ENCODE measurements around the gene SCNN1G. TPM values are rescaled to one million over a fixed set of nuclear protein-coding genes. Genes with fewer than 3 reads are reported as not detected.

Gene SCNN1G
- total RNA-seq, 1 experiment from 2014 or later = not detected

DNA sequence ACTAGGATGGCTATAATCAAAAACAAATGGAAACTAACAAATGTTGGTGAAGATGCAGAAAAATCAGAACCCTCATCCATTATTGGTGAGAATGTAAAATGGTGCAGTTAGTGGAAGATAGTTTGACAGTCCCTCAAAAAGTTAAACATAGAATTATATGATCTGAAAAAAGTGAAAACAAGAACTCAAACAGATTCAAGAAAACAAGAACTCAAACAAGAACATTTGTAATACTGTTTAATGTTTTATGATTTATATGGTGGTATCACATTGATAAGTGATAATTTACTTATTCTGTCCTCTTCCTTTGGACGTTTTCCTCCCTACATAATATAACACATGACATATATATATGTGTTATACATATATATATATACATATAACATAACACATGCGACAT, 45.3 kb upstream of the SCNN1G start:
- no TSS peak for BruUV-seq (replicated peaks)
- peaks cover 100% of the 10 kb centered on the region for H3K79me2 ChIP-seq (ENCODE audit: insufficient read depth, low read length)
- ChIA-PET POLR2A (no interaction called here), RAD21 (ENCODE audit: low non-redundant PET in 1 of 2, low total read pairs in 2 of 2, uncharacterized antibody in 2 of 2, unreplicated experiment in 2 of 2) (no interaction called here), CTCF (no interaction called here)
- intact Hi-C loops (cut with micrococcal nuclease) = no loop called here
- H3K4me1 ChIP-seq (ENCODE audit: control insufficient read depth in 1 of 2, insufficient read depth in 2 of 2, low read length in 2 of 2) = no peaks in the 10 kb centered on the region
- peaks cover 4% of the 10 kb centered on the region for H4K20me1 ChIP-seq (ENCODE audit: insufficient read depth)
- no peak for ATAC-seq
- no peak overlapping the region for H3K4me2 ChIP-seq (ENCODE audit: low read length)
- TF ChIP-seq JUND (IDR thresholded peaks at IDR 0.05) = no peak
- no peak for TF ChIP-seq ZNF274 (IDR thresholded peaks at IDR 0.05; ENCODE audit: low read depth, low read length)
- TF ChIP-seq SP1 (IDR thresholded peaks at IDR 0.05; ENCODE audit: low read depth) = no peak
- TF ChIP-seq, protein P1, sequence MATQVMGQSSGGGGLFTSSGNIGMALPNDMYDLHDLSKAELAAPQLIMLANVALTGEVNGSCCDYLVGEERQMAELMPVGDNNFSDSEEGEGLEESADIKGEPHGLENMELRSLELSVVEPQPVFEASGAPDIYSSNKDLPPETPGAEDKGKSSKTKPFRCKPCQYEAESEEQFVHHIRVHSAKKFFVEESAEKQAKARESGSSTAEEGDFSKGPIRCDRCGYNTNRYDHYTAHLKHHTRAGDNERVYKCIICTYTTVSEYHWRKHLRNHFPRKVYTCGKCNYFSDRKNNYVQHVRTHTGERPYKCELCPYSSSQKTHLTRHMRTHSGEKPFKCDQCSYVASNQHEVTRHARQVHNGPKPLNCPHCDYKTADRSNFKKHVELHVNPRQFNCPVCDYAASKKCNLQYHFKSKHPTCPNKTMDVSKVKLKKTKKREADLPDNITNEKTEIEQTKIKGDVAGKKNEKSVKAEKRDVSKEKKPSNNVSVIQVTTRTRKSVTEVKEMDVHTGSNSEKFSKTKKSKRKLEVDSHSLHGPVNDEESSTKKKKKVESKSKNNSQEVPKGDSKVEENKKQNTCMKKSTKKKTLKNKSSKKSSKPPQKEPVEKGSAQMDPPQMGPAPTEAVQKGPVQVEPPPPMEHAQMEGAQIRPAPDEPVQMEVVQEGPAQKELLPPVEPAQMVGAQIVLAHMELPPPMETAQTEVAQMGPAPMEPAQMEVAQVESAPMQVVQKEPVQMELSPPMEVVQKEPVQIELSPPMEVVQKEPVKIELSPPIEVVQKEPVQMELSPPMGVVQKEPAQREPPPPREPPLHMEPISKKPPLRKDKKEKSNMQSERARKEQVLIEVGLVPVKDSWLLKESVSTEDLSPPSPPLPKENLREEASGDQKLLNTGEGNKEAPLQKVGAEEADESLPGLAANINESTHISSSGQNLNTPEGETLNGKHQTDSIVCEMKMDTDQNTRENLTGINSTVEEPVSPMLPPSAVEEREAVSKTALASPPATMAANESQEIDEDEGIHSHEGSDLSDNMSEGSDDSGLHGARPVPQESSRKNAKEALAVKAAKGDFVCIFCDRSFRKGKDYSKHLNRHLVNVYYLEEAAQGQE (IDR thresholded peaks at IDR 0.05; ENCODE audit: low read depth) = no peak
- TF ChIP-seq TCF7L2 (IDR thresholded peaks at IDR 0.05; ENCODE audit: borderline replicate concordance, extremely low read depth, insufficient read depth, insufficient read length) = no peak
- TF ChIP-seq FOSL1 (IDR thresholded peaks at IDR 0.05; ENCODE audit: low read depth) = no peak
- no peak for TF ChIP-seq CBX3 (IDR thresholded peaks at IDR 0.05; ENCODE audit: low read depth)
- TF ChIP-seq ZFX (IDR thresholded peaks at IDR 0.05) = no peak
- no peak for TF ChIP-seq ELF1 (IDR thresholded peaks at IDR 0.05; ENCODE audit: borderline replicate concordance, low read depth)
- TF ChIP-seq RAD21 (IDR thresholded peaks at IDR 0.05; ENCODE audit: low read depth) = no peak
- no peak for TF ChIP-seq EZH2 (IDR thresholded peaks at IDR 0.05)
- no peak for TF ChIP-seq SIN3A (IDR thresholded peaks at IDR 0.05; ENCODE audit: low read depth)
- TF ChIP-seq ATF3 (IDR thresholded peaks at IDR 0.05) = no peak
- TF ChIP-seq, protein P2, sequence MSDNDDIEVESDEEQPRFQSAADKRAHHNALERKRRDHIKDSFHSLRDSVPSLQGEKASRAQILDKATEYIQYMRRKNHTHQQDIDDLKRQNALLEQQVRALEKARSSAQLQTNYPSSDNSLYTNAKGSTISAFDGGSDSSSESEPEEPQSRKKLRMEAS (IDR thresholded peaks at IDR 0.05) = no peak
- TF ChIP-seq POLR2A (IDR thresholded peaks at IDR 0.05; ENCODE audit: borderline replicate concordance, extremely low read depth, insufficient read depth, insufficient read length) = no peak
- TF ChIP-seq EZH2phosphoT487 (IDR thresholded peaks at IDR 0.05; ENCODE audit: borderline replicate concordance) = no peak
- no peak for TF ChIP-seq EGR1 (IDR thresholded peaks at IDR 0.05; ENCODE audit: low read depth)
- no peak for TF ChIP-seq SRF (IDR thresholded peaks at IDR 0.05; ENCODE audit: low read depth)
- H3K4me3 ChIP-seq (replicated peaks in 1 of 2; ENCODE audit: low read depth in 1 of 2, low read length in 2 of 2) = no peak overlapping the region
- no peak overlapping the region for H2AFZ ChIP-seq (ENCODE audit: low read depth, low read length, poor library complexity, severe bottlenecking)
- H3K9me2 ChIP-seq (ENCODE audit: insufficient read depth) = no peaks in the 10 kb centered on the region
- H3K27me3 ChIP-seq (ENCODE audit: insufficient read depth, low read length) = no peaks in the 10 kb centered on the region
- H3K27ac ChIP-seq (ENCODE audit: low read depth, low read length) = no peak overlapping the region
- no peaks in the 10 kb centered on the region for H3K9me3 ChIP-seq (ENCODE audit: control insufficient read depth in 1 of 2, insufficient read depth in 1 of 2, low read depth in 1 of 2, low read length in 2 of 2)
- no peak for DNase-seq (ENCODE audit: low read depth, low spot score)
- H3K9ac ChIP-seq (ENCODE audit: low read length) = no peak overlapping the region
- no peaks in the 10 kb centered on the region for H3K36me3 ChIP-seq (ENCODE audit: control insufficient read depth in 1 of 2, insufficient read depth in 2 of 2, low read length in 2 of 2)

Measured in HCT116 (cell line).